HG02885 (cell line): Measurements from ENCODE around the gene FOXP1.

Experiments
- ATAC-seq: cut with Tn5 transposase; IDR thresholded peaks from one replicate; pipeline ENCODE4 v1.9.1; 2021; ENCODE audit warnings: mild to moderate bottlenecking; ENCODE audit not compliant: unreplicated experiment, poor library complexity

Gene FOXP1

GRCh38 chr3:71589132-71589531 lies 5.6 kb upstream of the FOXP1 start:
- no peak for ATAC-seq

- ATAC-seq: no peak
Measured at GRCh38 chr3:71587958-71588357, 4.4 kb upstream of the FOXP1 start.

GRCh38 chr3:71586810-71587242 lies 3.3 kb upstream of the FOXP1 start:
- ATAC-seq: no peak

GRCh38 chr3:71585887-71586809 lies 2.6 kb upstream of the FOXP1 start:
- no peak for ATAC-seq

GRCh38 chr3:71585131-71585530 lies 1.6 kb upstream of the FOXP1 start:
- no peak for ATAC-seq

- no peak for ATAC-seq
Measured at GRCh38 chr3:71584394-71585011, 975 bp upstream of the FOXP1 start.

- ATAC-seq: no peak
Measured at GRCh38 chr3:71582612-71583565, 639 bp downstream of the FOXP1 start.

- no peak for ATAC-seq
Measured at GRCh38 chr3:71582036-71582611, 1.4 kb downstream of the FOXP1 start.

GRCh38 chr3:71581457-71582035 lies 2.0 kb downstream of the FOXP1 start:
- ATAC-seq: no peak

GRCh38 chr3:71580636-71581456 lies 2.7 kb downstream of the FOXP1 start:
- ATAC-seq: no peak

GRCh38 chr3:71579935-71580406 lies 3.6 kb downstream of the FOXP1 start:
- no peak for ATAC-seq

GRCh38 chr3:71579326-71579934 lies 4.1 kb downstream of the FOXP1 start:
- no peak for ATAC-seq

GRCh38 chr3:71578054-71578751 lies 5.3 kb downstream of the FOXP1 start:
- no peak for ATAC-seq

GRCh38 chr3:71577011-71577410 lies 6.5 kb downstream of the FOXP1 start:
- no peak for ATAC-seq

GRCh38 chr3:71575433-71575832 lies 8.1 kb downstream of the FOXP1 start:
- no peak for ATAC-seq

- no peak for ATAC-seq
Measured at GRCh38 chr3:71573181-71573580, 10.3 kb downstream of the FOXP1 start.

- no peak for ATAC-seq
Measured at GRCh38 chr3:71570546-71570945, 13.0 kb downstream of the FOXP1 start.

- ATAC-seq: no peak
Measured at GRCh38 chr3:71568207-71568606, 15.3 kb downstream of the FOXP1 start.
